Activated CD4-positive, alpha-beta T cell treated with anti-CD3 and anti-CD28 coated beads for 48 hours (primary cell): Measurements from ENCODE around the gene DHRS13.
"Not testable (repeated sequence)": the region's sequence is repeated elsewhere in the genome, so short reads cannot be mapped to it uniquely, and the experiment has no call there.

ENCODE experiments used
- DNase-seq: peaks from one replicate; pipeline ENCODE4 v3.0.0-alpha.2; 2020

Gene DHRS13

DNA sequence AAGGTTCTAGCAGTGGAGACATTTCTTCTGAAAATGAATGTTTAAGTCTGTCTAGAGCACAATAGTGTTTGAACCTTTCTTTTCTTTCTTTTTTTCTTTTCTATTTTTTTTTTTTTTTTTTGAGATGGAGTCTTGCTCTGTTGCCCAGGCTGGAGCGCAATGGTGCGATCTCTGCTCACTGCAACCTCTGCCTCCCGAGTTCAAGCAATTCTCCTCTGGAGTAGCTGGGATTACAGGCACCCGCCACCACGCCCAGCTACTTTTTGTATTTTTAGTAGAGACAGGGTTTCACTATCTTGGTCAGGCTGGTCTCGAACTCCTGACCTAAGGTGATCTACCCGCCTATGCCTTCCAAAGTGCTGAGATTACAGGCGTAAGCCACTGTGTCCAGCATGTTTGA is 31.6 kb upstream of the DHRS13 start:
- DNase-seq, result not testable (repeated sequence)

- no peak for DNase-seq
These were observed 26.9 kb upstream of the DHRS13 start for GRCh38 chr17:28929787-28930186.

- peak; percentile 57 for DNase-seq
These were observed 25.2 kb upstream of the DHRS13 start for GRCh38 chr17:28928061-28928460.

- DNase-seq, result no peak
These were observed 23.9 kb upstream of the DHRS13 start for GRCh38 chr17:28926786-28927185.

GRCh38 chr17:28926366-28926765 is 23.5 kb upstream of the DHRS13 start:
- no peak for DNase-seq

GRCh38 chr17:28925912-28926365 is 23.1 kb upstream of the DHRS13 start:
- peak; percentile 27 for DNase-seq

- DNase-seq, result no peak
These were observed 17.3 kb upstream of the DHRS13 start for GRCh38 chr17:28920201-28920600.

- DNase-seq, result no peak
These were observed 15.4 kb upstream of the DHRS13 start for GRCh38 chr17:28918295-28918694.

GRCh38 chr17:28917465-28917864 is 14.6 kb upstream of the DHRS13 start:
- no peak for DNase-seq

DNA sequence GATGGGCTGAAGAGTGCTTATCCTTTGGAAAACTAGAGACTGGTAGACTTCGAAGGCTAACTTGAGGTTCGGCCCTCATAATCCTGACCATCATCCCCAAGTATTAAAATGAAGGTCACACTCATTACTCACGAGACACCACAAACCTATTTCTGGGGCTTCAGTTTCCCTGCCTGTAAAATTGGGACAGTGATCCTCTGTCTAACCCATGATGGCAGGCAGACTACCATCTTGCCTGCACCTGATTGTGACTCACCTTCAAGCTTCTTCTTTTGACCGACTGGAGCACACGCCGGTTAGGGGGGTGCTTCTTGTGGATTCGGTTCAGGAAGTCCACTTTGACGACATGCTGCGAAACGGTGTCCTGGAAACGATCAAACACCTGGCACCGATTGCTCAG is 14.2 kb upstream of the DHRS13 start:
- DNase-seq, result no peak

GRCh38 chr17:28916302-28916934 is 13.5 kb upstream of the DHRS13 start:
- peak; percentile 55 for DNase-seq

GRCh38 chr17:28912938-28913333 is 10.1 kb upstream of the DHRS13 start:
- DNase-seq, result no peak

DNA sequence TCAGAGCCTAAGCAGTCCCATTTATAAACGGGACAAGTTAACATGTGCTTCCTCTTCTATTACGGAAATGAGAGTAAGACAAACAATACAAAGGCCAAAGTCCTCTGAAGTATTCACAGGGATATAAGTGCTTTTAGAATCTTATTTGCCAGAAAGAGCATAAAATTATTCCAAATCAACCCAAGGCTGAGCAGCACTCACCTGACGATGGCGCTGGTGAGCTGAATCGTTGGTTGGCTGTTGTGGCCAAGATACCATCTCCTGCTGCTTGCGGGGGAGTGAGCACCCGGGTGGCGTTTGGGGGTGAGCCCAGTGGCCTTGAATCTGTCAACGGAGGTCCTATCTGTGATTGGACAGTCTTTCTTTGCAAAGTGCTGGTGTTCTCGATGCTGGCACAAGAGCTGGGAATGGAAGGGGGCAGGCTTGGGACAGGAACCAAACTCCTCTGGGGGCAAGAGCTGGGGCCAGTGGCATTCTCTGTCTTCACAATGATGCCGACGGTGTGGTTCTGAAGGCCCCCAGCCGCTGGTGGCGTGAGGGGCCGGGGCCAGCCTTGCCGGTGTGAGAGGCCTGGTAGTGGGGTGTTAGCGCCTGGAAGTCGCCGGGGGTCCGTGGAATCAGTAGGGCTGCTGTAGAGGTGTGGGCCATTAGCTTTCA is 9.5 kb upstream of the DHRS13 start:
- DNase-seq, result peak; percentile 47

GRCh38 chr17:28911411-28912045 is 8.6 kb upstream of the DHRS13 start:
- DNase-seq, result no peak

- no peak for DNase-seq
These were observed 7.7 kb upstream of the DHRS13 start for GRCh38 chr17:28910534-28910933.

- no peak for DNase-seq
These were observed 5.8 kb upstream of the DHRS13 start for GRCh38 chr17:28908640-28909167.

DNA sequence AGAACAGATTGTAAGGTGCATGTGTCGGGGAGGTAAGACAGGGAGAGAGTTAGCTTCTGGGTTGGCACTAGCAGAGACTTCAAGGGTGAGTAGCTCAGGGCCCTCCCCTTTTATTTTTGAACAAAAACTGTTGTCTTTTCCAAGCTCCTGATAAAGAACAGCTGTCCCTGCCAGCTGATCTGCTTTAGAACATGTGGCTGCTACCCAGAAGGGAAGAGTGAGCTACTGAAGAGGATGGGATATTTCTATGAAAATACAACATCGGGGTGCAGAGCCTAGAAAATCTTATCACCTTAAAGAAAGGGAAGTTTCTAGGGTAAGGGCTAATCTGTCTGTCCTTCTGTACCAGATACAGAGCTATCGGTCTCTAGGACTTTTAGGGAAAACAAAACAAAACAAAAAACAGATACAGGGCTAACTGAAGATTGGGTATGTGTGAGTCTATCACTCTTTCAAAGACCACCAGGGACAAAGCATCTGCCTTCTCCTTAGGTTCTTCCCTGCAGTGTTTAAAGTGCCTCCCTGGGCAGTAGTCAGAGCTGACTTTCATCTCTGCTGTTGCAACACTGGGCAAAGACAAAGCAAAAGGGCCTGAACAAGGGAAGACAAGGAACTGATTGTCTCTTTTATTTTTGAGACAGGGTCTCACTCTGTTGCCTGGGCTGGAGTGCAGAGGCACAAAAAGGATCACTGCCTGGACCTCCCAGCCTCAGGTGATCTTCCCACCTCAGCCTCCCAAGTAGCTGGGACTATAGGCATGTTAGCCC is 5.0 kb upstream of the DHRS13 start:
- DNase-seq, result no peak

- no peak for DNase-seq
These were observed 4.0 kb upstream of the DHRS13 start for GRCh38 chr17:28906706-28907438.

GRCh38 chr17:28906276-28906675 is 3.4 kb upstream of the DHRS13 start:
- no peak for DNase-seq

- no peak for DNase-seq
These were observed 1.9 kb upstream of the DHRS13 start for GRCh38 chr17:28904800-28905199.

- not testable (repeated sequence) for DNase-seq
These were observed 615 bp upstream of the DHRS13 start for GRCh38 chr17:28903546-28903841.
